IMR-90 (cell line): ENCODE data around the gene STT3A. TPM values are rescaled to one million over a fixed set of nuclear protein-coding genes. Genes with fewer than 3 reads are reported as not detected.

ENCODE experiments used
- ATAC-seq: fragments of 200-7000 bp; cut with Tn5 transposase; 2 replicates; pipeline ENCODE4 v1.9.1; 2020; ENCODE audit warnings: low read depth, mild to moderate bottlenecking, moderate library complexity
- BruUV-seq: library from RNA; stranded (reverse); fragments of 400-500 nt; replicated peaks from 2 replicates; lab custom pipeline; 2021; lab: Mats Ljungman, UMichigan
- CTCF ChIA-PET: fragments of 300-600 bp; formaldehyde crosslinking; extraction: SDS; loops from one replicate; lab custom pipeline; 2021; ENCODE audit warnings: antibody characterized with exemption; lab: Yijun Ruan, JAX
- POLR2A ChIA-PET: fragments of 300-600 bp; sonication (Branson Sonifier 250); formaldehyde crosslinking; loops from one replicate; lab custom pipeline; 2022; ENCODE audit warnings: antibody characterized with exemption; ENCODE audit not compliant: unreplicated experiment; lab: Charles Lee
- DNase-seq: peaks from one replicate; pipeline ENCODE4 v3.0.0; 2013
- H2AFZ ChIP-seq: replicated peaks from 2 replicates; pipeline ENCODE3; 2013; ENCODE audit warnings: low read length, mild to moderate bottlenecking; ENCODE audit not compliant: poor library complexity
- H2AK5ac ChIP-seq: 2 replicates; pipeline ENCODE4 v1.6.1; 2013; ENCODE audit warnings: low read depth, low read length, inconsistent platforms
- H2AK9ac ChIP-seq: replicated peaks from 2 replicates; pipeline ENCODE3; 2013; ENCODE audit warnings: mild to moderate bottlenecking, low read depth, low read length, moderate library complexity; ENCODE audit not compliant: poor library complexity
- H2BK120ac ChIP-seq: 2 replicates; pipeline ENCODE4 v1.6.1; 2013; ENCODE audit warnings: low read depth, low read length, inconsistent platforms
- H2BK15ac ChIP-seq: 3 replicates; pipeline ENCODE4 v1.6.1; 2013; ENCODE audit warnings: low read depth, low read length, inconsistent platforms
- H2BK20ac ChIP-seq: 2 replicates; pipeline ENCODE4 v1.6.1; 2013; ENCODE audit warnings: low read depth, mild to moderate bottlenecking, inconsistent platforms, low read length, moderate library complexity
- H2BK5ac ChIP-seq: 2 replicates; pipeline ENCODE4 v1.6.1; 2013; ENCODE audit warnings: mild to moderate bottlenecking, low read depth, low read length, inconsistent platforms; ENCODE audit not compliant: poor library complexity, severe bottlenecking
- H3K14ac ChIP-seq: replicated peaks from 2 replicates; pipeline ENCODE4 v1.6.1; 2013; ENCODE audit warnings: low read depth, low read length, inconsistent platforms
- H3K18ac ChIP-seq: 2 replicates; pipeline ENCODE4 v1.6.1; 2013; ENCODE audit warnings: low read depth, low read length, control low read depth
- H3K23ac ChIP-seq: 2 replicates; pipeline ENCODE4 v1.6.1; 2013; ENCODE audit warnings: low read depth, low read length, inconsistent platforms
- H3K27ac ChIP-seq: 2 replicates; pipeline ENCODE4 v1.5.1; 2013; ENCODE audit warnings: mild to moderate bottlenecking, control low read depth, low read length; ENCODE audit not compliant: insufficient read depth
- H3K27me3 ChIP-seq: 2 replicates; pipeline ENCODE4 v1.6.1; 2013; ENCODE audit warnings: low read length; ENCODE audit not compliant: control insufficient read depth, insufficient read depth
- H3K36me3 ChIP-seq: 2 replicates; pipeline ENCODE4 v1.6.1; 2013; ENCODE audit warnings: low read length, mixed read lengths; ENCODE audit not compliant: control insufficient read depth, insufficient read depth
- H3K4ac ChIP-seq: 2 replicates; pipeline ENCODE4 v1.6.1; 2013; ENCODE audit warnings: low read depth, low read length, inconsistent platforms
- H3K4me1 ChIP-seq: 2 replicates; pipeline ENCODE4 v1.6.1; 2013; ENCODE audit warnings: low read length, mixed read lengths; ENCODE audit not compliant: control insufficient read depth, insufficient read depth
- H3K4me2 ChIP-seq: 2 replicates; pipeline ENCODE4 v1.6.1; 2013; ENCODE audit warnings: low read depth, mild to moderate bottlenecking, control low read depth, low read length, moderate library complexity
- H3K4me3 ChIP-seq: 2 replicates; pipeline ENCODE4 v1.5.1; 2013; ENCODE audit warnings: low read depth, mild to moderate bottlenecking, control low read depth, low read length, moderate library complexity; ENCODE audit not compliant: insufficient read depth
- H3K56ac ChIP-seq: 2 replicates; pipeline ENCODE4 v1.6.1; 2013; ENCODE audit warnings: low read length, inconsistent platforms; ENCODE audit not compliant: insufficient read depth; ENCODE audit errors: extremely low read depth
- H3K79me1 ChIP-seq, 2 experiments: 2 replicates each; pipeline ENCODE4 v1.6.1; 2013; ENCODE audit warnings: low read length in 2 of 2, inconsistent platforms in 1 of 2, low read depth in 1 of 2
- H3K9ac ChIP-seq: 2 replicates; pipeline ENCODE4 v1.6.1; 2013; ENCODE audit warnings: low read depth, low read length, control low read depth
- H3K9me1 ChIP-seq: 2 replicates; pipeline ENCODE4 v1.6.1; 2013; ENCODE audit warnings: low read length, inconsistent platforms; ENCODE audit not compliant: insufficient read depth
- H3K9me3 ChIP-seq: 2 replicates; pipeline ENCODE4 v1.6.1; 2013; ENCODE audit warnings: low read length; ENCODE audit not compliant: control insufficient read depth, insufficient read depth
- H4K20me1 ChIP-seq: 2 replicates; pipeline ENCODE4 v1.6.1; 2013; ENCODE audit warnings: low read length, inconsistent platforms; ENCODE audit not compliant: insufficient read depth
- H4K5ac ChIP-seq: 2 replicates; pipeline ENCODE4 v1.6.1; 2013; ENCODE audit warnings: mild to moderate bottlenecking, low read depth, low read length, control low read depth
- H4K8ac ChIP-seq, 2 experiments: 2 replicates each; pipeline ENCODE4 v1.6.1; 2013; ENCODE audit warnings: low read depth in 2 of 2, low read length in 2 of 2, control low read depth in 1 of 2, inconsistent platforms in 1 of 2
- H4K91ac ChIP-seq: 2 replicates; pipeline ENCODE4 v1.6.1; 2013; ENCODE audit warnings: low read depth, low read length, inconsistent platforms; ENCODE audit not compliant: insufficient read depth
- BHLHE40 ChIP-seq: fragments of 150-350 bp; IDR thresholded peaks from 2 replicates; pipeline ENCODE4 v1.6.1; 2016; ENCODE audit warnings: mild to moderate bottlenecking, low read depth, low read length
- CEBPB ChIP-seq: IDR thresholded peaks from 2 replicates; pipeline ENCODE4 v1.6.1; 2012; ENCODE audit warnings: low read depth, low read length, improper control_type of control experiment
- CHD1 ChIP-seq: IDR thresholded peaks from 2 replicates; pipeline ENCODE4 v1.6.1; 2012; ENCODE audit warnings: low read depth, low read length, improper control_type of control experiment
- CTCF ChIP-seq: conservative IDR thresholded peaks from 2 replicates; pipeline ENCODE4 v1.5.1; 2012; ENCODE audit warnings: mild to moderate bottlenecking, low read depth, low read length, improper control_type of control experiment
- FOS ChIP-seq: fragments of 150-350 bp; IDR thresholded peaks from 2 replicates; pipeline ENCODE4 v1.6.1; 2016; ENCODE audit warnings: low read depth, low read length
- MAFK ChIP-seq: IDR thresholded peaks from 2 replicates; pipeline ENCODE4 v1.6.1; 2012; ENCODE audit warnings: low read depth, low read length, improper control_type of control experiment
- MAZ ChIP-seq: IDR thresholded peaks from 2 replicates; pipeline ENCODE4 v1.6.1; 2012; ENCODE audit warnings: low read depth, mild to moderate bottlenecking, low read length, improper control_type of control experiment, moderate library complexity, borderline replicate concordance
- MXI1 ChIP-seq: IDR thresholded peaks from 2 replicates; pipeline ENCODE4 v1.6.1; 2012; ENCODE audit warnings: low read depth, mild to moderate bottlenecking, low read length, moderate library complexity, borderline replicate concordance
- RFX5 ChIP-seq: IDR thresholded peaks from 2 replicates; pipeline ENCODE4 v1.8.0; 2012; ENCODE audit warnings: low read depth, mild to moderate bottlenecking, low read length, moderate library complexity
- SMC3 ChIP-seq: fragments of 150-350 bp; IDR thresholded peaks from 2 replicates; pipeline ENCODE4 v1.6.1; 2016; ENCODE audit warnings: low read depth, mild to moderate bottlenecking, antibody characterized with exemption, low read length, moderate library complexity
- USF2 ChIP-seq: fragments of 150-350 bp; IDR thresholded peaks from 2 replicates; pipeline ENCODE4 v1.6.1; 2017; ENCODE audit warnings: mild to moderate bottlenecking, antibody characterized with exemption, low read length, low read depth
- WGBS, 2 experiments: methylation state at CpG; one replicate each; pipeline versions ENCODE4 v1.1.5 to v1.1.7; 2013; ENCODE audit warnings: missing lambda C conversion rate in 2 of 2; ENCODE audit not compliant: insufficient read length in 1 of 2; ENCODE audit errors: extremely low coverage in 2 of 2; 5-methylcytosine and 5-hydroxymethylcytosine counted together
- dilution Hi-C: fragments of 300-500 bp; cut with HindIII; formaldehyde crosslinking; loops from one replicate; pipeline ENCODE4 v1.14.3; 2018; ENCODE audit warnings: low sequenced_read_pairs; ENCODE audit not compliant: unreplicated experiment
- in situ Hi-C: fragments of 300-500 bp; cut with MboI; formaldehyde crosslinking; loops from 3 replicates; pipeline ENCODE4 v1.14.3; 2019; ENCODE audit warnings: low sequenced_read_pairs, inconsistent platforms, mixed read lengths
- intact Hi-C: fragments of 100-400 bp; cut with micrococcal nuclease; formaldehyde crosslinking; loops from 2 replicates; pipeline ENCODE4 v1.10.0; 2022
- polyA plus RNA-seq, 3 experiments: library from polyadenylated mRNA; depleted of rRNA; stranded (reverse); fragments of >200 nt; gene quantifications; 2 replicates each; pipeline ENCODE4 v1.2.3, GENCODE V29; 2012; ENCODE audit warnings: low replicate concordance in 1 of 3
- total RNA-seq: library from RNA; depleted of rRNA; stranded (reverse); fragments of >200 nt; gene quantifications from 2 replicates; pipeline ENCODE4 v1.2.3, GENCODE V29; 2012
- TF ChIP-seq, protein P1 (sequence below): fragments of 150-350 bp; IDR thresholded peaks from 2 replicates; pipeline ENCODE4 v1.6.1; 2016; ENCODE audit warnings: low read depth, mild to moderate bottlenecking, low read length, moderate library complexity, borderline replicate concordance

Gene STT3A
- total and polyA plus RNA-seq, 2 of the 4 experiments (the other 2 are of a cell fraction), result 180 to 387 TPM

- no CpG with 5 or more reads among the region's 5 CpGs for WGBS, 2 experiments
- POLR2A ChIA-PET, result no interaction called here
- H3K79me1 ChIP-seq, result peaks cover 18 to 22% of the 10 kb centered on the region in 2 experiments
- DNase-seq, result no peak
- H3K4me1 ChIP-seq, result peaks cover 12% of the 10 kb centered on the region
- H3K9ac ChIP-seq, result no peak overlapping the region
- TF ChIP-seq, protein P1, sequence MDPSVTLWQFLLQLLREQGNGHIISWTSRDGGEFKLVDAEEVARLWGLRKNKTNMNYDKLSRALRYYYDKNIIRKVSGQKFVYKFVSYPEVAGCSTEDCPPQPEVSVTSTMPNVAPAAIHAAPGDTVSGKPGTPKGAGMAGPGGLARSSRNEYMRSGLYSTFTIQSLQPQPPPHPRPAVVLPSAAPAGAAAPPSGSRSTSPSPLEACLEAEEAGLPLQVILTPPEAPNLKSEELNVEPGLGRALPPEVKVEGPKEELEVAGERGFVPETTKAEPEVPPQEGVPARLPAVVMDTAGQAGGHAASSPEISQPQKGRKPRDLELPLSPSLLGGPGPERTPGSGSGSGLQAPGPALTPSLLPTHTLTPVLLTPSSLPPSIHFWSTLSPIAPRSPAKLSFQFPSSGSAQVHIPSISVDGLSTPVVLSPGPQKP, result no peak
- TF ChIP-seq MAFK (no peak), CTCF (no peak), MAZ (no peak), RFX5 (no peak), CHD1 (no peak), FOS (no peak), CEBPB (no peak), BHLHE40 (no peak), MXI1 (no peak), USF2 (no peak), SMC3 (no peak)
- H3K4ac ChIP-seq, result no peak overlapping the region
- no peak for ATAC-seq
- intact Hi-C loops (no loop called here), in situ Hi-C loops (no loop called here), dilution Hi-C loops (no loop called here)
- H2BK20ac ChIP-seq, result no peak overlapping the region
- no peak overlapping the region for H3K18ac ChIP-seq
- no peak overlapping the region for H3K14ac ChIP-seq
- H2AK9ac ChIP-seq, result no peak overlapping the region
- H4K91ac ChIP-seq, result no peak overlapping the region
- peaks cover 5% of the 10 kb centered on the region for H3K9me1 ChIP-seq
- no peak overlapping the region for H3K4me3 ChIP-seq
- no peak overlapping the region for H2BK120ac ChIP-seq
- no peaks in the 10 kb centered on the region for H4K20me1 ChIP-seq
- CTCF ChIA-PET, result interaction anchor here (0.7 kb wide), 1 partner anchor 691 kb away, joined by 5 read pairs; no protein-coding TSS in a partner anchor
- no peak overlapping the region for H2BK5ac ChIP-seq
- H3K23ac ChIP-seq, result no peak overlapping the region
- H3K36me3 ChIP-seq, result peaks cover 23% of the 10 kb centered on the region
- BruUV-seq, result no TSS peak
- no peak overlapping the region for H4K8ac ChIP-seq
- H3K56ac ChIP-seq, result no peak overlapping the region
- no peak overlapping the region for H2AFZ ChIP-seq
- H3K27ac ChIP-seq, result no peak overlapping the region
- no peak overlapping the region for H2AK5ac ChIP-seq
- no peaks in the 10 kb centered on the region for H3K9me3 ChIP-seq
- no peak overlapping the region for H3K4me2 ChIP-seq
- H4K5ac ChIP-seq, result no peak overlapping the region
- H2BK15ac ChIP-seq, result no peak overlapping the region
- H3K27me3 ChIP-seq, result no peaks in the 10 kb centered on the region
These were observed 19.7 kb upstream of the STT3A start for GRCh38 chr11:125572916-125573315.
